Kidney (tissue), 22 donors: ENCODE data around the gene CCDC81. TPM values are rescaled to one million over a fixed set of nuclear protein-coding genes. Genes with fewer than 3 reads are reported as not detected.

Experiments used
- DNase-seq, 5 donors: peaks; one replicate each; pipeline ENCODE4 v3.0.0-alpha.2; 2013 to 2020
- FAIRE-seq: peaks from 2 replicates; lab custom pipeline; 2012; peaks lifted over from hg19 to GRCh38; lab: Jason Lieb, UNC
- H3K27ac ChIP-seq, 2 donors: one replicate each; pipeline ENCODE4 v1.7.0; 2013; ENCODE audit warnings: low read depth in 2 of 2, low read length in 2 of 2, inconsistent platforms in 1 of 2
- H3K27me3 ChIP-seq: one replicate; pipeline ENCODE4 v1.7.1; 2013; ENCODE audit warnings: low read length, inconsistent platforms; ENCODE audit not compliant: control insufficient read depth, insufficient read depth
- H3K36me3 ChIP-seq, 3 donors: one replicate each; pipeline versions ENCODE4 v1.7.0 to v1.7.1; 2013; ENCODE audit warnings: low read length in 3 of 3, control low read depth in 1 of 3, inconsistent platforms in 1 of 3; ENCODE audit not compliant: insufficient read depth in 3 of 3, control insufficient read depth in 2 of 3
- H3K4me1 ChIP-seq, 3 donors: one replicate each; pipeline versions ENCODE4 v1.7.0 to v1.7.1; 2013; ENCODE audit warnings: low read length in 3 of 3, inconsistent platforms in 1 of 3, low read depth in 1 of 3; ENCODE audit not compliant: control insufficient read depth in 2 of 3, insufficient read depth in 2 of 3
- H3K4me3 ChIP-seq, 3 donors: one replicate each; pipeline versions ENCODE4 v1.7.0 to v1.8.1; 2013; ENCODE audit warnings: low read length in 3 of 3, control low read depth in 1 of 3, inconsistent platforms in 1 of 3
- H3K9ac ChIP-seq, 3 donors: one replicate each; pipeline versions ENCODE4 v1.7.0 to v1.7.1; 2013; ENCODE audit warnings: low read length in 3 of 3, control low read depth in 1 of 3, inconsistent platforms in 1 of 3
- H3K9me3 ChIP-seq, 3 donors: one replicate each; pipeline versions ENCODE4 v1.7.0 to v1.7.1; 2013; ENCODE audit warnings: low read length in 3 of 3, control low read depth in 1 of 3, inconsistent platforms in 1 of 3; ENCODE audit not compliant: control insufficient read depth in 2 of 3, insufficient read depth in 1 of 3
- CTCF ChIP-seq: IDR thresholded peaks from 3 replicates; pipeline ENCODE4 v1.5.1; 2012; ENCODE audit warnings: mild to moderate bottlenecking, moderate library complexity, borderline replicate concordance; ENCODE audit not compliant: insufficient read depth; ENCODE audit errors: extremely low read depth
- intact Hi-C: fragments of 100-400 bp; cut with DNase I; formaldehyde crosslinking; loops from one replicate; pipeline ENCODE4 v1.11.1; 2022
- long read RNA-seq, 10 donors: library from polyadenylated mRNA in 1 of 10; unstranded in 1 of 10; transcript quantifications; one replicate each; pipeline ENCODE4 v2.0.0 and lab custom pipeline, GENCODE V29; 2021 to 2026
- polyA plus RNA-seq: library from polyadenylated mRNA; stranded (reverse); fragments of 350-450 nt; fragmentation: Illumina TruSeq; extraction: RNeasy Lipid Tissue Mini Kit (QIAGEN cat#74804); gene quantifications from one replicate; pipeline ENCODE4 v1.2.3, GENCODE V29; 2014; ENCODE audit warnings: low read depth, low replicate concordance; ENCODE audit not compliant: insufficient read depth
- total RNA-seq: library from RNA; stranded (reverse); fragmentation: NEBNext Ultra II Directional; extraction: Animal tissue kit (Norgen Biotek cat#: 25700); gene quantifications from one replicate; pipeline ENCODE4 v1.2.1, GENCODE V29; 2021
- donor health status: control.
- donor health status: control.
- donor health status: control.
- donor health status: control.
- donor health status: control.
- donor health status: DM: yes; HTN: yes; CAD: no.
- donor health status: Normal renal cell carcinoma (clear cell type).

Gene CCDC81
- total RNA-seq (1.1 TPM), polyA plus RNA-seq (0.54 TPM)
- long read RNA-seq, donor 1: 0 reads
- long read RNA-seq, donor 2: 0 reads
- long read RNA-seq, donor 3: 0 reads
- long read RNA-seq, donor 4: 0 reads
- long read RNA-seq, donor 5: 0 reads
- long read RNA-seq, donor 6: 0 reads
- long read RNA-seq, donor 7: 0 reads
- long read RNA-seq, donor 8: 0 reads
- long read RNA-seq, donor 9: 0 reads
- long read RNA-seq, donor 10: 0 reads

GRCh38 chr11:86374586-86374985 lies at the start of gene CCDC81:
Gene CCDC81, plus strand, starts transcription at chr11:86374887. Its CDS starts 277 bp downstream, at chr11:86375164.
- FAIRE-seq: no peak
- H3K9ac ChIP-seq: no peak within 1 kb of the TSS
- no peaks in the 10 kb centered on the region for H3K9me3 ChIP-seq
- H3K27ac ChIP-seq: no peak within 1 kb of the TSS
- no peaks in the 10 kb centered on the region for H3K27me3 ChIP-seq
- H3K4me3 ChIP-seq: peak within 1 kb of the TSS in 2 of 3 donors; percentile 5 to 54
- peak; percentile 54 to 77 (median 61) for DNase-seq
- intact Hi-C loops: no loop called here
- no peaks in the 10 kb centered on the region for H3K36me3 ChIP-seq
- no peak for TF ChIP-seq CTCF
- no peaks in the 10 kb centered on the region for H3K4me1 ChIP-seq

- no peak for FAIRE-seq
- no peak for TF ChIP-seq CTCF
- intact Hi-C loops: no loop called here
- Histone ChIP-seq H3K4me1 (no peaks in the 10 kb centered on the region), H3K4me3 (no peak overlapping the region), H3K36me3 (peaks cover 0 to 7% (median 4%) of the 10 kb centered on the region in 3 donors), H3K27ac (no peak overlapping the region), H3K27me3 (no peaks in the 10 kb centered on the region), H3K9ac (no peak overlapping the region), H3K9me3 (no peaks in the 10 kb centered on the region)
- no peak for DNase-seq
Observed at GRCh38 chr11:86335131-86335767, 39.4 kb upstream of the CCDC81 start.

GRCh38 chr11:86337227-86337626 lies 37.5 kb upstream of the CCDC81 start:
- peaks cover 0 to 7% (median 4%) of the 10 kb centered on the region in 3 donors for H3K36me3 ChIP-seq
- no peak overlapping the region for H3K4me3 ChIP-seq
- H3K4me1 ChIP-seq: no peaks in the 10 kb centered on the region
- H3K9ac ChIP-seq: no peak overlapping the region
- intact Hi-C loops: no loop called here
- TF ChIP-seq CTCF: no peak
- H3K27ac ChIP-seq: no peak overlapping the region
- no peaks in the 10 kb centered on the region for H3K9me3 ChIP-seq
- no peaks in the 10 kb centered on the region for H3K27me3 ChIP-seq
- DNase-seq (no peak), FAIRE-seq (no peak)
